Activated T-helper 1 cell treated with anti-CD3 and anti-CD28 coated beads, Interleukin-2, amount 50 U/mL, for 16 hours (primary cell): ENCODE results near the gene SND1.

Experiments used
- DNase-seq, 2 donors: peaks; one replicate each; pipeline ENCODE4 v3.0.0-alpha.2; 2020; ENCODE audit warnings: low read depth in 1 of 2, low spot score in 1 of 2

Gene SND1

GRCh38 chr7:127726476-127726875, 74.5 kb downstream of the SND1 start:
- DNase-seq, result no peak

- DNase-seq, result no peak
Observed at GRCh38 chr7:127730658-127731276, 78.8 kb downstream of the SND1 start.

GRCh38 chr7:127731431-127732080, 79.6 kb downstream of the SND1 start:
- DNase-seq, result no peak

- no peak for DNase-seq
Observed at GRCh38 chr7:127732306-127732705, 80.3 kb downstream of the SND1 start.

GRCh38 chr7:127733986-127734385, 82.0 kb downstream of the SND1 start:
- DNase-seq, result no peak

- no peak for DNase-seq
Observed at GRCh38 chr7:127736511-127736910, 84.5 kb downstream of the SND1 start.

- DNase-seq, result no peak
Observed at GRCh38 chr7:127738859-127739258, 86.9 kb downstream of the SND1 start.

- no peak for DNase-seq
Observed at GRCh38 chr7:127741764-127742375, 89.9 kb downstream of the SND1 start.

- DNase-seq, result no peak
Observed at GRCh38 chr7:127745445-127745844, 93.5 kb downstream of the SND1 start.

GRCh38 chr7:127751062-127751461, 99.1 kb downstream of the SND1 start:
- no peak for DNase-seq

- no peak for DNase-seq
Observed at GRCh38 chr7:127751490-127752448, 99.8 kb downstream of the SND1 start.

- DNase-seq, result no peak
Observed at GRCh38 chr7:127752829-127753228, 100.8 kb downstream of the SND1 start.

GRCh38 chr7:127754457-127754856, 102.5 kb downstream of the SND1 start:
- no peak for DNase-seq

- no peak for DNase-seq
Observed at GRCh38 chr7:127755521-127755920, 103.5 kb downstream of the SND1 start.

- no peak for DNase-seq
Observed at GRCh38 chr7:127755965-127756364, 104.0 kb downstream of the SND1 start.

- DNase-seq, result no peak
Observed at GRCh38 chr7:127758105-127758504, 106.1 kb downstream of the SND1 start.

GRCh38 chr7:127758845-127759244, 106.9 kb downstream of the SND1 start:
- DNase-seq, result no peak

- no peak for DNase-seq
Observed at GRCh38 chr7:127759945-127760421, 108.0 kb downstream of the SND1 start.

- DNase-seq, result no peak
Observed at GRCh38 chr7:127760436-127761031, 108.5 kb downstream of the SND1 start.

GRCh38 chr7:127761196-127761595, 109.2 kb downstream of the SND1 start:
- no peak for DNase-seq

GRCh38 chr7:127764681-127765080, 112.7 kb downstream of the SND1 start:
- no peak for DNase-seq
